Measurements from ENCODE around the gene COL9A1.
"Not testable (repeated sequence)": the region's sequence is repeated elsewhere in the genome, so short reads cannot be mapped to it uniquely, and the experiment has no call there.

Gene COL9A1

GRCh38 chr6:70303034-70303525, at the start of gene COL9A1:
Gene COL9A1 (minus strand): TSS chr6:70303084. CDS start chr6:70302924, 160 bp downstream.
- no peak for DNase-seq (ENCODE audit: low spot score)

GRCh38 chr6:70351461-70351860, 48.6 kb upstream of the COL9A1 start:
- DNase-seq (ENCODE audit: low spot score): peak; percentile 12

- no peak for DNase-seq (ENCODE audit: low spot score)
Observed at GRCh38 chr6:70345619-70346018, 42.7 kb upstream of the COL9A1 start.

GRCh38 chr6:70343313-70343712, 40.4 kb upstream of the COL9A1 start:
- DNase-seq (ENCODE audit: low spot score): no peak

- DNase-seq (ENCODE audit: low spot score): not testable (repeated sequence)
Observed at GRCh38 chr6:70339810-70340209, 36.9 kb upstream of the COL9A1 start.

GRCh38 chr6:70338775-70339174, 35.9 kb upstream of the COL9A1 start:
- no peak for DNase-seq (ENCODE audit: low spot score)

GRCh38 chr6:70337743-70338105, 34.8 kb upstream of the COL9A1 start:
- DNase-seq (ENCODE audit: low spot score): no peak

- no peak for DNase-seq (ENCODE audit: low spot score)
Observed at GRCh38 chr6:70336996-70337742, 34.3 kb upstream of the COL9A1 start.

GRCh38 chr6:70327036-70327435, 24.2 kb upstream of the COL9A1 start:
- DNase-seq (ENCODE audit: low spot score): no peak

- DNase-seq (ENCODE audit: low spot score): no peak
Observed at GRCh38 chr6:70325009-70325408, 22.1 kb upstream of the COL9A1 start.

- not testable (repeated sequence) for DNase-seq (ENCODE audit: low spot score)
Observed at GRCh38 chr6:70317799-70318198, 14.9 kb upstream of the COL9A1 start.

GRCh38 chr6:70315079-70315751, 12.3 kb upstream of the COL9A1 start:
- no peak for DNase-seq (ENCODE audit: low spot score)

- DNase-seq (ENCODE audit: low spot score): no peak
Observed at GRCh38 chr6:70314296-70314695, 11.4 kb upstream of the COL9A1 start.

- no peak for DNase-seq (ENCODE audit: low spot score)
Observed at GRCh38 chr6:70312165-70312745, 9.4 kb upstream of the COL9A1 start.

GRCh38 chr6:70310063-70310694, 7.3 kb upstream of the COL9A1 start:
- peak; percentile 59 for DNase-seq (ENCODE audit: low spot score)

GRCh38 chr6:70309243-70309642, 6.4 kb upstream of the COL9A1 start:
- no peak for DNase-seq (ENCODE audit: low spot score)

- not testable (repeated sequence) for DNase-seq (ENCODE audit: low spot score)
Observed at GRCh38 chr6:70308142-70308541, 5.3 kb upstream of the COL9A1 start.

GRCh38 chr6:70307008-70307407, 4.1 kb upstream of the COL9A1 start:
- no peak for DNase-seq (ENCODE audit: low spot score)

GRCh38 chr6:70304616-70305015, 1.7 kb upstream of the COL9A1 start:
- DNase-seq (ENCODE audit: low spot score): no peak

- no peak for DNase-seq (ENCODE audit: low spot score)
Observed at GRCh38 chr6:70299456-70299855, 3.4 kb downstream of the COL9A1 start.

GRCh38 chr6:70298068-70298467, 4.8 kb downstream of the COL9A1 start:
- DNase-seq (ENCODE audit: low spot score): no peak

GRCh38 chr6:70292193-70292592, 10.7 kb downstream of the COL9A1 start:
- no peak for DNase-seq (ENCODE audit: low spot score)

- peak; percentile 29 for DNase-seq (ENCODE audit: low spot score)
Observed at GRCh38 chr6:70289299-70289698, 13.6 kb downstream of the COL9A1 start.

Data from globus pallidus (tissue), 1 donor.